ENCODE data around the gene F10. TPM values are rescaled to one million over a fixed set of nuclear protein-coding genes. Genes with fewer than 3 reads are reported as not detected.

Gene F10
- polyA plus RNA-seq, 1 of the 3 experiments (the other 2 are of a cell fraction) = 12.5 TPM

- CTCF ChIA-PET = interaction anchor here (0.9 kb wide), 1 partner anchor 201 kb away, joined by 3 read pairs; no protein-coding TSS in a partner anchor
These were observed 69.7 kb downstream of the F10 start for GRCh38 chr13:113192279-113192678.

More at GRCh38 chr13:113192279-113192678, 69.7 kb downstream of the F10 start:
- Histone ChIP-seq H3K4me3 (ENCODE audit: low read depth in 2 of 2, low read length in 1 of 2) (no peak overlapping the region), H3K79me2 (ENCODE audit: insufficient read depth) (peaks cover under 1% of the 10 kb centered on the region), H3K27me3 (ENCODE audit: insufficient read depth) (no peaks in the 10 kb centered on the region), H3K36me3 (replicated peaks in 1 of 2; ENCODE audit: control insufficient read depth in 1 of 2, insufficient read depth in 2 of 2, low read length in 1 of 2) (peaks cover 50 to 79% of the 10 kb centered on the region in 2 experiments), H3K4me2 (no peak overlapping the region), H3K9me3 (no peaks in the 10 kb centered on the region), H3K9ac (no peak overlapping the region), H3K9me2 (no peaks in the 10 kb centered on the region), H3K4me1 (ENCODE audit: control insufficient read depth in 1 of 2, insufficient read depth in 2 of 2, low read depth in 1 of 2, low read length in 1 of 2) (peaks cover 0 to 7% of the 10 kb centered on the region in 2 experiments; a peak in 2 of 4 replicates), H3F3A (replicated peaks; ENCODE audit: insufficient read depth) (peaks cover 16% of the 10 kb centered on the region), H3K27ac (ENCODE audit: low read depth in 2 of 2, low read length in 1 of 2) (no peak overlapping the region), H2AFZ (ENCODE audit: low read depth) (no peak overlapping the region), H4K20me1 (ENCODE audit: insufficient read depth) (no peaks in the 10 kb centered on the region)
- DNase-seq = no peak
- TF ChIP-seq, protein P1, sequence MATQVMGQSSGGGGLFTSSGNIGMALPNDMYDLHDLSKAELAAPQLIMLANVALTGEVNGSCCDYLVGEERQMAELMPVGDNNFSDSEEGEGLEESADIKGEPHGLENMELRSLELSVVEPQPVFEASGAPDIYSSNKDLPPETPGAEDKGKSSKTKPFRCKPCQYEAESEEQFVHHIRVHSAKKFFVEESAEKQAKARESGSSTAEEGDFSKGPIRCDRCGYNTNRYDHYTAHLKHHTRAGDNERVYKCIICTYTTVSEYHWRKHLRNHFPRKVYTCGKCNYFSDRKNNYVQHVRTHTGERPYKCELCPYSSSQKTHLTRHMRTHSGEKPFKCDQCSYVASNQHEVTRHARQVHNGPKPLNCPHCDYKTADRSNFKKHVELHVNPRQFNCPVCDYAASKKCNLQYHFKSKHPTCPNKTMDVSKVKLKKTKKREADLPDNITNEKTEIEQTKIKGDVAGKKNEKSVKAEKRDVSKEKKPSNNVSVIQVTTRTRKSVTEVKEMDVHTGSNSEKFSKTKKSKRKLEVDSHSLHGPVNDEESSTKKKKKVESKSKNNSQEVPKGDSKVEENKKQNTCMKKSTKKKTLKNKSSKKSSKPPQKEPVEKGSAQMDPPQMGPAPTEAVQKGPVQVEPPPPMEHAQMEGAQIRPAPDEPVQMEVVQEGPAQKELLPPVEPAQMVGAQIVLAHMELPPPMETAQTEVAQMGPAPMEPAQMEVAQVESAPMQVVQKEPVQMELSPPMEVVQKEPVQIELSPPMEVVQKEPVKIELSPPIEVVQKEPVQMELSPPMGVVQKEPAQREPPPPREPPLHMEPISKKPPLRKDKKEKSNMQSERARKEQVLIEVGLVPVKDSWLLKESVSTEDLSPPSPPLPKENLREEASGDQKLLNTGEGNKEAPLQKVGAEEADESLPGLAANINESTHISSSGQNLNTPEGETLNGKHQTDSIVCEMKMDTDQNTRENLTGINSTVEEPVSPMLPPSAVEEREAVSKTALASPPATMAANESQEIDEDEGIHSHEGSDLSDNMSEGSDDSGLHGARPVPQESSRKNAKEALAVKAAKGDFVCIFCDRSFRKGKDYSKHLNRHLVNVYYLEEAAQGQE (IDR thresholded peaks at IDR 0.05; ENCODE audit: low read depth, low read length) = no peak
- TF ChIP-seq RAD21 (IDR thresholded peaks at IDR 0.05; ENCODE audit: low read length) (no peak), USF1 (IDR thresholded peaks at IDR 0.05; ENCODE audit: borderline replicate concordance, low read depth) (no peak), GATA2 (CRISPR knock-in tag; IDR thresholded peaks at IDR 0.05) (no peak), POLR2AphosphoS5 (IDR thresholded peaks at IDR 0.05; ENCODE audit: low read depth, low read length) (no peak), TCF12 (IDR thresholded peaks at IDR 0.05) (no peak), FOSL2 (IDR thresholded peaks at IDR 0.05; ENCODE audit: borderline replicate concordance, low read depth) (no peak)
- TF ChIP-seq, protein P2, sequence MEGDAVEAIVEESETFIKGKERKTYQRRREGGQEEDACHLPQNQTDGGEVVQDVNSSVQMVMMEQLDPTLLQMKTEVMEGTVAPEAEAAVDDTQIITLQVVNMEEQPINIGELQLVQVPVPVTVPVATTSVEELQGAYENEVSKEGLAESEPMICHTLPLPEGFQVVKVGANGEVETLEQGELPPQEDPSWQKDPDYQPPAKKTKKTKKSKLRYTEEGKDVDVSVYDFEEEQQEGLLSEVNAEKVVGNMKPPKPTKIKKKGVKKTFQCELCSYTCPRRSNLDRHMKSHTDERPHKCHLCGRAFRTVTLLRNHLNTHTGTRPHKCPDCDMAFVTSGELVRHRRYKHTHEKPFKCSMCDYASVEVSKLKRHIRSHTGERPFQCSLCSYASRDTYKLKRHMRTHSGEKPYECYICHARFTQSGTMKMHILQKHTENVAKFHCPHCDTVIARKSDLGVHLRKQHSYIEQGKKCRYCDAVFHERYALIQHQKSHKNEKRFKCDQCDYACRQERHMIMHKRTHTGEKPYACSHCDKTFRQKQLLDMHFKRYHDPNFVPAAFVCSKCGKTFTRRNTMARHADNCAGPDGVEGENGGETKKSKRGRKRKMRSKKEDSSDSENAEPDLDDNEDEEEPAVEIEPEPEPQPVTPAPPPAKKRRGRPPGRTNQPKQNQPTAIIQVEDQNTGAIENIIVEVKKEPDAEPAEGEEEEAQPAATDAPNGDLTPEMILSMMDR (IDR thresholded peaks at IDR 0.05) = no peak
- 83% methylated on average over 4 of the region's 4 CpGs for WGBS (ENCODE audit: low lambda C conversion rate)
- POLR2A ChIA-PET = no interaction called here
